ENCODE data around the gene MAP3K3.
A peak's percentile ranks its signal among the peaks of the same experiment; 100 is the strongest.

Gene MAP3K3

GRCh38 chr17:63601439-63602371 is 20.5 kb upstream of the MAP3K3 start:
- H3K4me3 Mint-ChIP-seq: peak overlapping the region; percentile 92 to 95
- peaks cover 8 to 18% of the 10 kb centered on the region in 2 donors for H3K4me1 Mint-ChIP-seq
- peaks cover 14 to 20% of the 10 kb centered on the region in 2 donors for H3K36me3 Mint-ChIP-seq
- H3K27ac Mint-ChIP-seq: peak overlapping the region; percentile 92
- DNase-seq (no peak), ATAC-seq (replicated peaks) (peak in 1 of 2 donors; percentile 7)
- H3K27me3 Mint-ChIP-seq: no peaks in the 10 kb centered on the region
- H3K9me3 Mint-ChIP-seq: no peaks in the 10 kb centered on the region

GRCh38 chr17:63609816-63610573 is 12.2 kb upstream of the MAP3K3 start:
- Mint-ChIP-seq H3K27ac (no peak overlapping the region), H3K4me3 (no peak overlapping the region), H3K36me3 (peaks cover 21 to 47% of the 10 kb centered on the region in 2 donors), H3K9me3 (no peaks in the 10 kb centered on the region), H3K4me1 (peaks cover 0 to 2% of the 10 kb centered on the region in 2 donors), H3K27me3 (no peaks in the 10 kb centered on the region)
- no peak for ATAC-seq (replicated peaks)
- no peak for DNase-seq

GRCh38 chr17:63610854-63611253 is 11.4 kb upstream of the MAP3K3 start:
- H3K27ac Mint-ChIP-seq: no peak overlapping the region

GRCh38 chr17:63611354-63611753 is 10.9 kb upstream of the MAP3K3 start:
- peaks cover 0 to 2% of the 10 kb centered on the region in 2 donors for H3K4me1 Mint-ChIP-seq
- H3K27ac Mint-ChIP-seq: no peak overlapping the region
- peaks cover 13 to 34% of the 10 kb centered on the region in 2 donors for H3K36me3 Mint-ChIP-seq
- H3K9me3 Mint-ChIP-seq: no peaks in the 10 kb centered on the region
- ATAC-seq (replicated peaks) (no peak), DNase-seq (no peak)
- no peak overlapping the region for H3K4me3 Mint-ChIP-seq
- H3K27me3 Mint-ChIP-seq: no peaks in the 10 kb centered on the region

More at GRCh38 chr17:63610854-63611253, 11.4 kb upstream of the MAP3K3 start:
- H3K4me1 Mint-ChIP-seq: peaks cover 0 to 2% of the 10 kb centered on the region in 2 donors
- no peak overlapping the region for H3K4me3 Mint-ChIP-seq
- DNase-seq: no peak
- no peaks in the 10 kb centered on the region for H3K27me3 Mint-ChIP-seq
- H3K9me3 Mint-ChIP-seq: no peaks in the 10 kb centered on the region
- peaks cover 15 to 39% of the 10 kb centered on the region in 2 donors for H3K36me3 Mint-ChIP-seq
- ATAC-seq (replicated peaks): no peak

- Mint-ChIP-seq H3K36me3 (peaks cover 13 to 17% of the 10 kb centered on the region in 2 donors), H3K27ac (no peak overlapping the region), H3K27me3 (no peaks in the 10 kb centered on the region), H3K4me3 (no peak overlapping the region), H3K4me1 (peaks cover 0 to 2% of the 10 kb centered on the region in 2 donors), H3K9me3 (no peaks in the 10 kb centered on the region)
- ATAC-seq (replicated peaks) (no peak), DNase-seq (no peak)
Measured at GRCh38 chr17:63613663-63614062, 8.6 kb upstream of the MAP3K3 start.

GRCh38 chr17:63621229-63621683 is 961 bp upstream of the MAP3K3 start:
- Mint-ChIP-seq H3K27me3 (no peaks in the 10 kb centered on the region), H3K4me3 (peak overlapping the region; percentile 92 to 96), H3K36me3 (peaks cover 3 to 4% of the 10 kb centered on the region in 2 donors), H3K4me1 (peaks cover 7 to 37% of the 10 kb centered on the region in 2 donors), H3K27ac (peak overlapping the region; percentile 96), H3K9me3 (no peaks in the 10 kb centered on the region)
- DNase-seq: no peak
- no peak for ATAC-seq (replicated peaks)

GRCh38 chr17:63622574-63623390 is 565 bp downstream of the MAP3K3 start:
- peaks cover 15 to 49% of the 10 kb centered on the region in 2 donors for H3K4me1 Mint-ChIP-seq
- peak; percentile 43 to 48 for ATAC-seq (replicated peaks)
- H3K27me3 Mint-ChIP-seq: no peaks in the 10 kb centered on the region
- H3K27ac Mint-ChIP-seq: peak overlapping the region; percentile 94
- DNase-seq: peak; percentile 42
- no peaks in the 10 kb centered on the region for H3K9me3 Mint-ChIP-seq
- H3K36me3 Mint-ChIP-seq: peaks cover 3 to 4% of the 10 kb centered on the region in 2 donors
- peak overlapping the region; percentile 97 to 100 for H3K4me3 Mint-ChIP-seq

GRCh38 chr17:63623786-63624530 is 1.7 kb downstream of the MAP3K3 start:
- no peak for ATAC-seq (replicated peaks)
- Mint-ChIP-seq H3K9me3 (no peaks in the 10 kb centered on the region), H3K36me3 (peaks cover 3 to 4% of the 10 kb centered on the region in 2 donors), H3K4me3 (peak overlapping the region; percentile 97 to 100), H3K4me1 (peaks cover 15 to 49% of the 10 kb centered on the region in 2 donors), H3K27me3 (no peaks in the 10 kb centered on the region), H3K27ac (peak overlapping the region; percentile 94)
- DNase-seq: no peak

- H3K4me3 Mint-ChIP-seq: no peak overlapping the region
- H3K4me1 Mint-ChIP-seq: peaks cover 15 to 49% of the 10 kb centered on the region in 2 donors
- no peaks in the 10 kb centered on the region for H3K9me3 Mint-ChIP-seq
- no peaks in the 10 kb centered on the region for H3K27me3 Mint-ChIP-seq
- peaks cover 3 to 4% of the 10 kb centered on the region in 2 donors for H3K36me3 Mint-ChIP-seq
- no peak for DNase-seq
- no peak for ATAC-seq (replicated peaks)
- H3K27ac Mint-ChIP-seq: no peak overlapping the region
Measured at GRCh38 chr17:63624531-63624880, 2.3 kb downstream of the MAP3K3 start.

- ATAC-seq (replicated peaks): no peak
- no peak overlapping the region for H3K4me3 Mint-ChIP-seq
- no peaks in the 10 kb centered on the region for H3K27me3 Mint-ChIP-seq
- no peak overlapping the region for H3K27ac Mint-ChIP-seq
- H3K9me3 Mint-ChIP-seq: no peaks in the 10 kb centered on the region
- DNase-seq: no peak
- H3K4me1 Mint-ChIP-seq: peaks cover 24 to 52% of the 10 kb centered on the region in 2 donors
- H3K36me3 Mint-ChIP-seq: peaks cover 3 to 4% of the 10 kb centered on the region in 2 donors
Measured at GRCh38 chr17:63626551-63627180, 4.4 kb downstream of the MAP3K3 start.

- Mint-ChIP-seq H3K27ac (no peak overlapping the region), H3K4me1 (peaks cover 27 to 36% of the 10 kb centered on the region in 2 donors), H3K27me3 (no peaks in the 10 kb centered on the region), H3K36me3 (peaks cover 4 to 8% of the 10 kb centered on the region in 2 donors), H3K4me3 (no peak overlapping the region), H3K9me3 (no peaks in the 10 kb centered on the region)
- DNase-seq (no peak), ATAC-seq (replicated peaks) (no peak)
Measured at GRCh38 chr17:63629627-63630026, 7.4 kb downstream of the MAP3K3 start.

GRCh38 chr17:63631062-63631461 is 8.8 kb downstream of the MAP3K3 start:
- H3K27ac Mint-ChIP-seq: peak overlapping the region; percentile 39
- no peak overlapping the region for H3K4me3 Mint-ChIP-seq

GRCh38 chr17:63631626-63632025 is 9.4 kb downstream of the MAP3K3 start:
- H3K27me3 Mint-ChIP-seq: no peaks in the 10 kb centered on the region
- peaks cover 20 to 21% of the 10 kb centered on the region in 2 donors for H3K4me1 Mint-ChIP-seq
- no peaks in the 10 kb centered on the region for H3K9me3 Mint-ChIP-seq
- DNase-seq (no peak), ATAC-seq (replicated peaks) (no peak)
- no peak overlapping the region for H3K27ac Mint-ChIP-seq
- peaks cover 18 to 21% of the 10 kb centered on the region in 2 donors for H3K36me3 Mint-ChIP-seq
- no peak overlapping the region for H3K4me3 Mint-ChIP-seq

More at GRCh38 chr17:63631062-63631461, 8.8 kb downstream of the MAP3K3 start:
- DNase-seq: no peak
- Mint-ChIP-seq H3K9me3 (no peaks in the 10 kb centered on the region), H3K36me3 (peaks cover 12 to 15% of the 10 kb centered on the region in 2 donors), H3K27me3 (no peaks in the 10 kb centered on the region), H3K4me1 (peaks cover 22 to 27% of the 10 kb centered on the region in 2 donors)
- ATAC-seq (replicated peaks): peak in 1 of 2 donors; percentile 42
